ENCODE measurements around the gene ERICH3.

The ERICH3 gene

GRCh38 chr1:74586253-74586897 lies 87.2 kb downstream of the ERICH3 start:
- TF ChIP-seq EZH2phosphoT487 (conservative IDR thresholded peaks at IDR 0.05; ENCODE audit: low read length) = no peak
- TF ChIP-seq, protein P1, sequence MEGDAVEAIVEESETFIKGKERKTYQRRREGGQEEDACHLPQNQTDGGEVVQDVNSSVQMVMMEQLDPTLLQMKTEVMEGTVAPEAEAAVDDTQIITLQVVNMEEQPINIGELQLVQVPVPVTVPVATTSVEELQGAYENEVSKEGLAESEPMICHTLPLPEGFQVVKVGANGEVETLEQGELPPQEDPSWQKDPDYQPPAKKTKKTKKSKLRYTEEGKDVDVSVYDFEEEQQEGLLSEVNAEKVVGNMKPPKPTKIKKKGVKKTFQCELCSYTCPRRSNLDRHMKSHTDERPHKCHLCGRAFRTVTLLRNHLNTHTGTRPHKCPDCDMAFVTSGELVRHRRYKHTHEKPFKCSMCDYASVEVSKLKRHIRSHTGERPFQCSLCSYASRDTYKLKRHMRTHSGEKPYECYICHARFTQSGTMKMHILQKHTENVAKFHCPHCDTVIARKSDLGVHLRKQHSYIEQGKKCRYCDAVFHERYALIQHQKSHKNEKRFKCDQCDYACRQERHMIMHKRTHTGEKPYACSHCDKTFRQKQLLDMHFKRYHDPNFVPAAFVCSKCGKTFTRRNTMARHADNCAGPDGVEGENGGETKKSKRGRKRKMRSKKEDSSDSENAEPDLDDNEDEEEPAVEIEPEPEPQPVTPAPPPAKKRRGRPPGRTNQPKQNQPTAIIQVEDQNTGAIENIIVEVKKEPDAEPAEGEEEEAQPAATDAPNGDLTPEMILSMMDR (IDR thresholded peaks at IDR 0.05; ENCODE audit: insufficient read depth, low read length, poor library complexity, severe bottlenecking) = no peak
- H2AFZ ChIP-seq (ENCODE audit: low read depth, low read length, severe bottlenecking) = no peak overlapping the region
- H4K20me1 ChIP-seq (ENCODE audit: low read depth, low read length) = no peaks in the 10 kb centered on the region
- H3K27ac ChIP-seq (ENCODE audit: low read depth, low read length) = no peak overlapping the region
- no peak overlapping the region for H3K4me2 ChIP-seq (ENCODE audit: low read depth, low read length, poor library complexity, severe bottlenecking)
- H3F3A ChIP-seq (ENCODE audit: insufficient read depth) = no peaks in the 10 kb centered on the region
- H3K4me3 ChIP-seq (ENCODE audit: insufficient read depth, low read length, poor library complexity, severe bottlenecking) = no peak overlapping the region
- H3K9ac ChIP-seq (ENCODE audit: low read length) = no peak overlapping the region
- no peaks in the 10 kb centered on the region for H3K79me2 ChIP-seq (ENCODE audit: insufficient read depth, low read length)
- H3K27me3 ChIP-seq (ENCODE audit: low read length) = no peaks in the 10 kb centered on the region
- H3K9me2 ChIP-seq (replicated peaks; ENCODE audit: insufficient read depth, low read length) = no peaks in the 10 kb centered on the region
- H3K9me3 ChIP-seq (ENCODE audit: insufficient read depth, low read length) = no peaks in the 10 kb centered on the region
- no peaks in the 10 kb centered on the region for H3K36me3 ChIP-seq (ENCODE audit: low read length)

- Histone ChIP-seq H2AFZ (ENCODE audit: low read depth, low read length, severe bottlenecking) (no peak overlapping the region), H3K9ac (ENCODE audit: low read length) (no peak overlapping the region), H3K4me2 (ENCODE audit: low read depth, low read length, poor library complexity, severe bottlenecking) (no peak overlapping the region), H3K9me3 (ENCODE audit: insufficient read depth, low read length) (no peaks in the 10 kb centered on the region), H3K79me2 (ENCODE audit: insufficient read depth, low read length) (no peaks in the 10 kb centered on the region), H3K27ac (ENCODE audit: low read depth, low read length) (no peak overlapping the region), H4K20me1 (ENCODE audit: low read depth, low read length) (peaks cover 4% of the 10 kb centered on the region; the same call in 1 of the 2 replicates), H3F3A (ENCODE audit: insufficient read depth) (no peaks in the 10 kb centered on the region), H3K4me3 (ENCODE audit: insufficient read depth, low read length, poor library complexity, severe bottlenecking) (no peak overlapping the region), H3K27me3 (ENCODE audit: low read length) (no peaks in the 10 kb centered on the region), H3K9me2 (replicated peaks; ENCODE audit: insufficient read depth, low read length) (no peaks in the 10 kb centered on the region), H3K36me3 (ENCODE audit: low read length) (no peaks in the 10 kb centered on the region)
- TF ChIP-seq EZH2phosphoT487 (conservative IDR thresholded peaks at IDR 0.05; ENCODE audit: low read length) = no peak
Measured at GRCh38 chr1:74584185-74584584, 89.4 kb downstream of the ERICH3 start.

DNA sequence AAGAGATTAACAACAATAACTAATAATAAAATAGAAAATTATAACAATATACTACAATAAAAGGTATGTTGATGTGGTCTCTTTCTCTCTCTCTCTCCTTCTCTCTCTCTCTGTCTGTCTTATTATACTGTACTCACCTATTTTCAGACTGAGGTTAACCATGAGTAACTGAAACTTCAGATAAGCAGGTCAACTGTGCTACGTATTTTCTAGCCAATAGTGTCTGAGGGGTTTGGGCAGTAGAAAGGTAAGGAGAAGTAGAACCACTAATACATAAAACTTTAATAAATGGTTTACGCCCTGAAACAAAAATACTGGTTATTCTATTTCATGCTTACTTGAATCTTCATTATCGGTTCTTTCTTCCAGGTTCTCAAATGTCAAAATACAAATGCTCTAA lies 90.2 kb downstream of the ERICH3 start:
- H3K4me3 ChIP-seq (ENCODE audit: insufficient read depth, low read length, poor library complexity, severe bottlenecking) = no peak overlapping the region
- no peaks in the 10 kb centered on the region for H3K27me3 ChIP-seq (ENCODE audit: low read length)
- H3K27ac ChIP-seq (ENCODE audit: low read depth, low read length) = no peak overlapping the region
- H3K79me2 ChIP-seq (ENCODE audit: insufficient read depth, low read length) = no peaks in the 10 kb centered on the region
- TF ChIP-seq EZH2phosphoT487 (conservative IDR thresholded peaks at IDR 0.05; ENCODE audit: low read length) = no peak
- TF ChIP-seq, protein P1 (IDR thresholded peaks at IDR 0.05; ENCODE audit: insufficient read depth, low read length, poor library complexity, severe bottlenecking) = no peak
- H3F3A ChIP-seq (ENCODE audit: insufficient read depth) = no peaks in the 10 kb centered on the region
- H3K36me3 ChIP-seq (ENCODE audit: low read length) = no peaks in the 10 kb centered on the region
- peaks cover 4% of the 10 kb centered on the region; the same call in 1 of the 2 replicates for H4K20me1 ChIP-seq (ENCODE audit: low read depth, low read length)
- H3K9ac ChIP-seq (ENCODE audit: low read length) = no peak overlapping the region
- no peaks in the 10 kb centered on the region for H3K9me3 ChIP-seq (ENCODE audit: insufficient read depth, low read length)
- no peak overlapping the region for H3K4me2 ChIP-seq (ENCODE audit: low read depth, low read length, poor library complexity, severe bottlenecking)
- H3K9me2 ChIP-seq (replicated peaks; ENCODE audit: insufficient read depth, low read length) = no peaks in the 10 kb centered on the region
- no peak overlapping the region for H2AFZ ChIP-seq (ENCODE audit: low read depth, low read length, severe bottlenecking)

GRCh38 chr1:74579425-74579824 lies 94.2 kb downstream of the ERICH3 start:
- H3F3A ChIP-seq (ENCODE audit: insufficient read depth) = no peaks in the 10 kb centered on the region
- H3K4me3 ChIP-seq (ENCODE audit: insufficient read depth, low read length, poor library complexity, severe bottlenecking) = no peak overlapping the region
- no peak overlapping the region for H3K27ac ChIP-seq (ENCODE audit: low read depth, low read length)
- no peak overlapping the region for H2AFZ ChIP-seq (ENCODE audit: low read depth, low read length, severe bottlenecking)
- H3K9ac ChIP-seq (ENCODE audit: low read length) = no peak overlapping the region
- no peaks in the 10 kb centered on the region for H3K9me3 ChIP-seq (ENCODE audit: insufficient read depth, low read length)
- H3K36me3 ChIP-seq (ENCODE audit: low read length) = no peaks in the 10 kb centered on the region
- H3K9me2 ChIP-seq (replicated peaks; ENCODE audit: insufficient read depth, low read length) = no peaks in the 10 kb centered on the region
- H3K27me3 ChIP-seq (ENCODE audit: low read length) = no peaks in the 10 kb centered on the region
- TF ChIP-seq, protein P1 (IDR thresholded peaks at IDR 0.05; ENCODE audit: insufficient read depth, low read length, poor library complexity, severe bottlenecking) = no peak
- TF ChIP-seq EZH2phosphoT487 (conservative IDR thresholded peaks at IDR 0.05; ENCODE audit: low read length) = no peak
- no peak overlapping the region for H3K4me2 ChIP-seq (ENCODE audit: low read depth, low read length, poor library complexity, severe bottlenecking)
- no peaks in the 10 kb centered on the region for H3K79me2 ChIP-seq (ENCODE audit: insufficient read depth, low read length)
- peaks cover 4% of the 10 kb centered on the region; the same call in 1 of the 2 replicates for H4K20me1 ChIP-seq (ENCODE audit: low read depth, low read length)

All from SU-DHL-6 (cell line).